Stimulated activated naive CD4-positive, alpha-beta T cell (primary cell): ENCODE results near the gene ACER3.
"Not testable (repeated sequence)": the region's sequence is repeated elsewhere in the genome, so short reads cannot be mapped to it uniquely, and the experiment has no call there.

Source experiments
- DNase-seq, 6 experiments: peaks; one replicate each; lab custom pipeline; 2025; lab: John Stamatoyannopoulos, UW

The ACER3 gene

GRCh38 chr11:76919887-76920746, 59.4 kb downstream of the ACER3 start:
- DNase-seq: peak; percentile 14 to 78 (median 38)

- DNase-seq: no peak
These were observed 66.4 kb downstream of the ACER3 start for GRCh38 chr11:76927160-76927559.

GRCh38 chr11:76935042-76935441, 74.3 kb downstream of the ACER3 start:
- no peak for DNase-seq

GRCh38 chr11:76939219-76939631, 78.5 kb downstream of the ACER3 start:
- no peak for DNase-seq

- no peak for DNase-seq
These were observed 83.5 kb downstream of the ACER3 start for GRCh38 chr11:76944225-76944624.

- DNase-seq: no peak
These were observed 85.5 kb downstream of the ACER3 start for GRCh38 chr11:76946223-76946622.

- no peak for DNase-seq
These were observed 86.5 kb downstream of the ACER3 start for GRCh38 chr11:76947190-76947589.

GRCh38 chr11:76947800-76948199, 87.1 kb downstream of the ACER3 start:
- no peak for DNase-seq

GRCh38 chr11:76955459-76956114, 94.9 kb downstream of the ACER3 start:
- DNase-seq: no peak

GRCh38 chr11:76962583-76963416, 102.1 kb downstream of the ACER3 start:
- DNase-seq: peak in 1 of 6 experiments; percentile 21

- DNase-seq: not testable (repeated sequence)
These were observed 102.9 kb downstream of the ACER3 start for GRCh38 chr11:76963417-76964168.

GRCh38 chr11:76972051-76972450, 111.3 kb downstream of the ACER3 start:
- DNase-seq: no peak

GRCh38 chr11:76974179-76974891, 113.6 kb downstream of the ACER3 start:
- DNase-seq: no peak

GRCh38 chr11:76975513-76975912, 114.8 kb downstream of the ACER3 start:
- DNase-seq: no peak

GRCh38 chr11:76977791-76978190, 117.1 kb downstream of the ACER3 start:
- no peak for DNase-seq

GRCh38 chr11:76978239-76978638, 117.5 kb downstream of the ACER3 start:
- DNase-seq: no peak

GRCh38 chr11:76978818-76979217, 118.1 kb downstream of the ACER3 start:
- DNase-seq: no peak

- no peak for DNase-seq
These were observed 119.5 kb downstream of the ACER3 start for GRCh38 chr11:76980196-76980595.

GRCh38 chr11:76984743-76985142, 124.0 kb downstream of the ACER3 start:
- no peak for DNase-seq

- no peak for DNase-seq
These were observed 126.5 kb downstream of the ACER3 start for GRCh38 chr11:76987203-76987602.

GRCh38 chr11:76990628-76991027, 129.9 kb downstream of the ACER3 start:
- DNase-seq: no peak
